ENCODE measurements around the gene TRPV6.

DNA sequence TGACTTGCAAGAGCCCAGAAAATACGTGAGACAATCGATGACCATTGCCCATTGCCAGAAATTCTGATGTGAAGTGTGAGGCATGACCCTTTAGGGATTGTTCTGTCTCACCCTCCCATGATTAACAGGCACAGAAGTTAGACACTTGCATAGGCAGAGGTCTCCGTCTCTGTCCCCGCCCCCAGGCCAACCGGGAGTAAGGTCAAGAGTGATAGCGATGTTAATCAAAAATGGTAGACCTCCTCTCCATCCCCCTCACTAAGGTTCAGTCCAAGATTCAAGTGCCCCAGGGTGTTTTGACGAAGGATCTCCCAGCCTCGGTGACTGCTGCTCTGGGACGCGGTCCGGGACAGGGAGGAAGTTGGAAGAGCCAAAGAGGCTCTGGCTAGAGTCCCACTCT lies 22.7 kb upstream of the TRPV6 start:
- no peak for TF ChIP-seq BHLHE40 (IDR thresholded peaks at IDR 0.05; ENCODE audit: borderline replicate concordance)
- TF ChIP-seq ZNF384 (IDR thresholded peaks at IDR 0.05) = no peak
- TF ChIP-seq NFRKB (IDR thresholded peaks at IDR 0.05) = no peak
- no peak for TF ChIP-seq FOXM1 (IDR thresholded peaks at IDR 0.05; ENCODE audit: borderline replicate concordance)
- TF ChIP-seq FOXK2 (IDR thresholded peaks at IDR 0.05) = no peak
- no peak for TF ChIP-seq SUZ12 (IDR thresholded peaks at IDR 0.05)
- TF ChIP-seq SP1 (IDR thresholded peaks at IDR 0.05) = no peak
- no peak for TF ChIP-seq LEF1 (IDR thresholded peaks at IDR 0.05; ENCODE audit: borderline replicate concordance)
